MM.1S (cell line): ENCODE data around the gene CEP104.

Source experiments
- DNase-seq: peaks from one replicate; pipeline ENCODE4 v3.0.0-alpha.2; 2015
- H2AFZ ChIP-seq: fragments of 300-600 bp; sonication (generic); 2 replicates; pipeline ENCODE4 v1.6.0; 2016; ENCODE audit warnings: antibody characterized with exemption, low read length
- H3F3A ChIP-seq: fragments of 300-600 bp; sonication (generic); 2 replicates; pipeline ENCODE4 v1.6.1; 2016; ENCODE audit warnings: mild to moderate bottlenecking, antibody characterized with exemption, low read length, moderate library complexity, mixed read lengths; ENCODE audit not compliant: insufficient read depth
- H3K27ac ChIP-seq: fragments of 300-600 bp; sonication (generic); 2 replicates; pipeline ENCODE4 v1.5.1; 2016; ENCODE audit warnings: mild to moderate bottlenecking, low read length
- H3K27me3 ChIP-seq: fragments of 300-600 bp; sonication (generic); replicated peaks from 2 replicates; pipeline ENCODE4 v1.6.0; 2016; ENCODE audit warnings: low read length; ENCODE audit not compliant: insufficient read depth
- H3K36me3 ChIP-seq: fragments of 300-600 bp; sonication (generic); replicated peaks from 2 replicates; pipeline ENCODE4 v1.6.1; 2016; ENCODE audit warnings: mild to moderate bottlenecking, low read length, mixed read lengths; ENCODE audit not compliant: insufficient read depth
- H3K4me1 ChIP-seq: fragments of 300-600 bp; sonication (generic); 2 replicates; pipeline ENCODE4 v1.6.1; 2016; ENCODE audit warnings: low read length, mixed read lengths
- H3K4me2 ChIP-seq: fragments of 300-600 bp; sonication (generic); 2 replicates; pipeline ENCODE4 v1.6.0; 2016; ENCODE audit warnings: low read depth, low read length
- H3K4me3 ChIP-seq: fragments of 300-600 bp; sonication (generic); 2 replicates; pipeline ENCODE4 v1.5.1; 2016; ENCODE audit warnings: low read length, mixed read lengths
- H3K79me2 ChIP-seq: fragments of 300-600 bp; sonication (generic); 2 replicates; pipeline ENCODE4 v1.6.1; 2016; ENCODE audit warnings: mixed run types, low read length, mixed read lengths
- H3K9ac ChIP-seq: fragments of 300-600 bp; sonication (generic); 2 replicates; pipeline ENCODE4 v1.6.1; 2016; ENCODE audit warnings: low read length, mixed read lengths
- H3K9me2 ChIP-seq: fragments of 300-600 bp; sonication (generic); replicated peaks from 2 replicates; pipeline ENCODE4 v1.6.1; 2016; ENCODE audit warnings: mild to moderate bottlenecking, low read length, mixed read lengths; ENCODE audit not compliant: insufficient read depth
- H3K9me3 ChIP-seq: fragments of 300-600 bp; sonication (generic); replicated peaks from 2 replicates; pipeline ENCODE4 v1.6.1; 2016; ENCODE audit warnings: mild to moderate bottlenecking, low read length, mixed read lengths; ENCODE audit not compliant: insufficient read depth
- H4K20me1 ChIP-seq: fragments of 300-600 bp; sonication (generic); 2 replicates; pipeline ENCODE4 v1.6.1; 2016; ENCODE audit warnings: mild to moderate bottlenecking, low read length, moderate library complexity, mixed read lengths; ENCODE audit not compliant: insufficient read depth
- EZH2 ChIP-seq: fragments of 300-600 bp; sonication (generic); optimal IDR thresholded peaks from 2 replicates; pipeline ENCODE3; 2017; ENCODE audit warnings: low read depth, mild to moderate bottlenecking, antibody characterized with exemption, low read length, mixed read lengths
- EZH2phosphoT487 ChIP-seq: fragments of 300-600 bp; sonication (generic); IDR thresholded peaks from 2 replicates; pipeline ENCODE4 v1.6.1; 2018; ENCODE audit warnings: antibody characterized with exemption, low read length
- TF ChIP-seq, protein P1 (sequence below): fragments of 300-600 bp; sonication (generic); IDR thresholded peaks from 2 replicates; pipeline ENCODE4 v1.5.1; 2016; ENCODE audit warnings: antibody characterized with exemption, low read length, mixed read lengths

The CEP104 gene

DNA sequence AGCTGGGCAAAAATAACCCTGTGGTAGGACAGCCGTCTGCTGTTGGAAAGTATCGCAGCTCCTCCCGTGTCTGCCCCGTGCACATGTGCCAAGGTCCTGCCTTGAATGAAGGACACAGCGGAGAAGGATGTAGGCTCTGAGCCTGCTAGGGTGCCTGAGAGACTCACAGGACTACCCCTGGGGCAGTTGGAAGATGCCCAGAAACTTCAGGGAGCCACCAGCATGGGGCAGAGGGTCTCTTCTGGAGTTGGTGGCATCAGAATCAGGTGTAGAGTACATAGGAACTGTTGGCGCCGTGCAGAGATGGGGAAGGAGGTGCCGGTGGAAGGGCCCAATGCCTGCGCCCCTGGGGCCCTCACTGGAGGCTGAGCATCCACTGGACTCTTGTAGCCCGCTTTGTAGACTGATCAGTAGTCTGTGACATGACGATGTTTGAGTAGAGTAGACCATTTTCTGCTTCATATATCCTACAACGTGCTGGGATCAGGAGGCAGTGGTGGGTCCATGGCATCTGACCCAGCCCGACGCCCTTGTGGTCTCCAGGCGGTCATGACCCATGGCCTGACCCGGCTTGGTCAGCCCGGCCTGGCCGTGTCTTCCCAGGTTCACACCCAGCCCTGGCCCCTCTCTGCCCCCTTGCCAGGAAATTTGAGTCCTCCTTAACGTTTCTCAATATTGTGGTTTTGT, 48.4 kb upstream of the CEP104 start:
- H3K9me3 ChIP-seq: no peaks in the 10 kb centered on the region
- DNase-seq: no peak
- no peaks in the 10 kb centered on the region for H4K20me1 ChIP-seq
- 0 out of 2 replicates have a peak, but pooled peaks cover 3% of the 10 kb centered on the region for H3K27me3 ChIP-seq
- peaks cover 6% of the 10 kb centered on the region; the same call in 1 of the 2 replicates for H3F3A ChIP-seq
- H3K79me2 ChIP-seq: peaks cover 3% of the 10 kb centered on the region; the same call in 1 of the 2 replicates
- no peak overlapping the region for H3K9ac ChIP-seq
- no peak overlapping the region for H3K4me2 ChIP-seq
- no peak overlapping the region for H3K27ac ChIP-seq
- no peaks in the 10 kb centered on the region for H3K9me2 ChIP-seq
- H3K36me3 ChIP-seq: no peaks in the 10 kb centered on the region
- no peak overlapping the region for H2AFZ ChIP-seq
- TF ChIP-seq EZH2phosphoT487 (no peak), EZH2 (no peak)
- TF ChIP-seq, protein P1, sequence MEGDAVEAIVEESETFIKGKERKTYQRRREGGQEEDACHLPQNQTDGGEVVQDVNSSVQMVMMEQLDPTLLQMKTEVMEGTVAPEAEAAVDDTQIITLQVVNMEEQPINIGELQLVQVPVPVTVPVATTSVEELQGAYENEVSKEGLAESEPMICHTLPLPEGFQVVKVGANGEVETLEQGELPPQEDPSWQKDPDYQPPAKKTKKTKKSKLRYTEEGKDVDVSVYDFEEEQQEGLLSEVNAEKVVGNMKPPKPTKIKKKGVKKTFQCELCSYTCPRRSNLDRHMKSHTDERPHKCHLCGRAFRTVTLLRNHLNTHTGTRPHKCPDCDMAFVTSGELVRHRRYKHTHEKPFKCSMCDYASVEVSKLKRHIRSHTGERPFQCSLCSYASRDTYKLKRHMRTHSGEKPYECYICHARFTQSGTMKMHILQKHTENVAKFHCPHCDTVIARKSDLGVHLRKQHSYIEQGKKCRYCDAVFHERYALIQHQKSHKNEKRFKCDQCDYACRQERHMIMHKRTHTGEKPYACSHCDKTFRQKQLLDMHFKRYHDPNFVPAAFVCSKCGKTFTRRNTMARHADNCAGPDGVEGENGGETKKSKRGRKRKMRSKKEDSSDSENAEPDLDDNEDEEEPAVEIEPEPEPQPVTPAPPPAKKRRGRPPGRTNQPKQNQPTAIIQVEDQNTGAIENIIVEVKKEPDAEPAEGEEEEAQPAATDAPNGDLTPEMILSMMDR: no peak
- H3K4me1 ChIP-seq: no peaks in the 10 kb centered on the region
- no peak overlapping the region for H3K4me3 ChIP-seq

GRCh38 chr1:3904843-3905185, 47.8 kb upstream of the CEP104 start:
- H3K4me3 ChIP-seq: no peak overlapping the region
- H3K9me2 ChIP-seq: no peaks in the 10 kb centered on the region
- H3K9ac ChIP-seq: no peak overlapping the region
- no peak overlapping the region for H3K27ac ChIP-seq
- H3K36me3 ChIP-seq: no peaks in the 10 kb centered on the region
- peaks cover 10% of the 10 kb centered on the region; the same call in 1 of the 2 replicates for H3F3A ChIP-seq
- 0 out of 2 replicates have a peak, but pooled peaks cover 3% of the 10 kb centered on the region for H3K27me3 ChIP-seq
- H3K4me2 ChIP-seq: no peak overlapping the region
- H3K79me2 ChIP-seq: peaks cover 4% of the 10 kb centered on the region
- no peak overlapping the region for H2AFZ ChIP-seq
- no peaks in the 10 kb centered on the region for H3K9me3 ChIP-seq
- TF ChIP-seq, protein P1: no peak
- TF ChIP-seq EZH2phosphoT487: no peak
- TF ChIP-seq EZH2: no peak
- no peaks in the 10 kb centered on the region for H3K4me1 ChIP-seq
- no peak for DNase-seq
- no peaks in the 10 kb centered on the region for H4K20me1 ChIP-seq

DNA sequence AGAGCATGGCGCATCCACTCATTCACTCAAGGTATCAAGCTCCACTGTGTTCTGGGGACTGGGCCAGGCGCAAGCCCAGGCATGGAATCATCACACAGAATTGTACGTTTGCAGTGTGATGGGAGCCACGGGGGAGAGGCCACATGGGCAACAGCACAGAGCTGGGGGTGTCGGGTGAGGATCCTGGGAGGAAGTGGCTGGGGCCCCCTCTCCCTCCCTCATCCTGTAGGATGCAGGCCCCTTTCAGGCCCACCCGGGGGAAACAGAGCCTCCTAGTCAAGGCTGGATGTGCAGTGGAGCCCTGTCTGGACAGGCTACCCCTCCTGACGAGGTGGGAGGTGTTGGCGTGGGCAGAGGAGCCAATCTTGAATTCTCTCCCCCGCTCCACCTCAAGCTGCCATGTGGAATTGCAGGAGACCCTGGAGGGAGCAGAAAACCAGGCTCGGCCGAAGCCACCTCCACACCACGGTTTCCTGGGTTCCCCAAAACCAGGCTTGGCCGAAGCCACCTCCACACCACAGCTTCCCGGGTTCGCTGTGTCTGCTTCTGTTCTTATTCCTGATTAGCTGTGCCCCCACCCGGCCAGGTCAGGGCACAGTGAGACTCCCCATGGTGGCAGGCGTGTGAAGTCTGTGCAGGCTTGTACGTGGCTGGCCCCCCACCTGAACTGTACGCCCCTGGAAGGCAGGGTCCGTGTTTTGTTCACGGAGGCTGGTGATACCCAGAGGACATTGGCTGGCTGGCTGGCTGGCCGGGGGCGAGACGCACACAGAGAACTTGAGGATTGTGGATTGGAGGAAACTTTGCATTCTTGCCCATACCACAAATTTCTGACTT, 47.2 kb upstream of the CEP104 start:
- Histone ChIP-seq H3K9me2 (no peaks in the 10 kb centered on the region), H3F3A (peaks cover 16% of the 10 kb centered on the region; the same call in 1 of the 2 replicates), H2AFZ (no peak overlapping the region), H3K4me3 (no peak overlapping the region), H4K20me1 (no peaks in the 10 kb centered on the region), H3K4me1 (0 out of 2 replicates have a peak, but pooled peaks cover 1% of the 10 kb centered on the region), H3K27ac (no peak overlapping the region), H3K4me2 (no peak overlapping the region), H3K9me3 (no peaks in the 10 kb centered on the region), H3K27me3 (0 out of 2 replicates have a peak, but pooled peaks cover 3% of the 10 kb centered on the region), H3K9ac (no peak overlapping the region), H3K79me2 (peaks cover 10% of the 10 kb centered on the region), H3K36me3 (no peaks in the 10 kb centered on the region)
- TF ChIP-seq EZH2phosphoT487 (no peak), EZH2 (no peak)
- no peak for DNase-seq
